Measurements from ENCODE around the gene PITX2. TPM values are rescaled to one million over a fixed set of nuclear protein-coding genes. Genes with fewer than 3 reads are reported as not detected.

The PITX2 gene
- total RNA-seq, 1 donor from 2014 or later = 0.29 TPM

GRCh38 chr4:110653321-110654253 lies 30.7 kb upstream of the PITX2 start:
- Histone ChIP-seq H3K4me3 (ENCODE audit: low read depth, low read length) (no peak overlapping the region), H3K27me3 (ENCODE audit: control insufficient read depth, insufficient read depth, low read length) (no peaks in the 10 kb centered on the region), H3K36me3 (ENCODE audit: control insufficient read depth, insufficient read depth, low read length) (no peaks in the 10 kb centered on the region)
- TF ChIP-seq CTCF (IDR thresholded peaks at IDR 0.05; ENCODE audit: insufficient read depth, low read length, poor library complexity, severe bottlenecking) = no peak
- no peak for DNase-seq (ENCODE audit: low read depth)

- TF ChIP-seq CTCF (IDR thresholded peaks at IDR 0.05; ENCODE audit: insufficient read depth, low read length, poor library complexity, severe bottlenecking) = no peak
- Histone ChIP-seq H3K27me3 (ENCODE audit: control insufficient read depth, insufficient read depth, low read length) (peaks cover 46% of the 10 kb centered on the region), H3K4me3 (ENCODE audit: low read depth, low read length) (no peak overlapping the region), H3K36me3 (ENCODE audit: control insufficient read depth, insufficient read depth, low read length) (no peaks in the 10 kb centered on the region)
- no peak for DNase-seq (ENCODE audit: low read depth)
These were observed 21.1 kb upstream of the PITX2 start for GRCh38 chr4:110644008-110644407.

DNA sequence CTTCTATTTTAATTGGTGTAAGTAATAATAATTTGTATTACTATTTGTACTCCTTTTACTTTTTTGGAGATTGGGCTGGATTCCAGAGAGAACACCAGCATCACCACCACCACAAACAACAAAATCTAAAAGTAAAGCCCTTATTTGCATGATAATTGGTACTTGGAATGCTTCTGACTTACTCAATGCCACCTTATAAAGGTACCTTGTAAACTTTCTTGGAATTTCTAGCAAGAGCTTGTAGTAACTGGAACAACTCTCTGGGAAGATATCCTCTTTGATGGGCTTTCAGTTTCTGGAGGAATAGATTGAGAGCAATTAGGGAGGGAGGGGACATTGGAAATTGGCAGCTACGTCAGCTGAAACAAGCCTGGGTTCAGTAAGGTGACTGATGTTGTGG lies 20.2 kb upstream of the PITX2 start:
- no peak for TF ChIP-seq CTCF (IDR thresholded peaks at IDR 0.05; ENCODE audit: insufficient read depth, low read length, poor library complexity, severe bottlenecking)
- no peak for DNase-seq (ENCODE audit: low read depth)
- H3K36me3 ChIP-seq (ENCODE audit: control insufficient read depth, insufficient read depth, low read length) = no peaks in the 10 kb centered on the region
- peaks cover 52% of the 10 kb centered on the region for H3K27me3 ChIP-seq (ENCODE audit: control insufficient read depth, insufficient read depth, low read length)
- no peak overlapping the region for H3K4me3 ChIP-seq (ENCODE audit: low read depth, low read length)

DNA sequence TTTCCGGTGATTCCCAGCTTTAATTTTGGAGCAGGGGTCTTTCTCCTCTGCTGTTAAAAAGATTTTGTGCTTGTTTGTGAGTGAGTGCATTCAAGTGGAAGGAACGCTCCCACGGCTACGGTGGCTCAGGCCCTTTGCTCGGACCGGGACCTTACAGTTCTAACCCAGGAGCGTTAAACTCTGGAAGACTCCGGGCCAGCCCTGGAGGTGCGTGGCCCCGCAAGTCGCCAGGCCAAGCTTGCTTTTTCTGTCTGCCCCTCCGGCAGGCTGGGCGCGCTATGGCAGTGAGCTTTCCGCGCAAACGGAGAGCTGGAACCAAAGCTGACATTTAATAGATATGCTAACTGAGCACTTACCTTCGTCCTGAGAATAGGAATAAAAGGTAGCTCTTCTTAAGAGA lies 18.3 kb upstream of the PITX2 start:
- DNase-seq (ENCODE audit: low read depth) = no peak
- TF ChIP-seq CTCF (IDR thresholded peaks at IDR 0.05; ENCODE audit: insufficient read depth, low read length, poor library complexity, severe bottlenecking) = no peak
- Histone ChIP-seq H3K36me3 (ENCODE audit: control insufficient read depth, insufficient read depth, low read length) (no peaks in the 10 kb centered on the region), H3K27me3 (ENCODE audit: control insufficient read depth, insufficient read depth, low read length) (peaks cover 70% of the 10 kb centered on the region), H3K4me3 (ENCODE audit: low read depth, low read length) (no peak overlapping the region)

DNA sequence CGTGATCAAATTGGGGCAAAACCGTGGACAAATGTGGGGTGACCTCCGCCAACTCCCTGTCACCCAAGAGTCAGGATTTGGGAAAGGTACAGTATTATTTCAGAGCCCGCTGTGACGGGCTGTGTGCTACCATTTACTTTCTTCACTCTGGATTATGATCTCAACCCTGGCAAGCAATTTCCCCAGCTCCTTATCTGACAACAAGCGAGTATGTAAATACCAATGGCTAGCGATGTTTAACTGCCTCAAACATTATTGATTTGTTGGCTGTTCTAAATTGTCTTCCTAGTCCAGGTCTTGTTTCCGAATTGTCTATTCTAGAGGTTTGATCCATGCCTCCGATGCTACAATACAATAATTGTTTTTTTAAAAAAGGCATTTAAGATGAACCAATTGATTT lies 17.7 kb upstream of the PITX2 start:
- Histone ChIP-seq H3K36me3 (ENCODE audit: control insufficient read depth, insufficient read depth, low read length) (no peaks in the 10 kb centered on the region), H3K4me3 (ENCODE audit: low read depth, low read length) (no peak overlapping the region)

More for the DNA sequence above, 17.7 kb upstream of the PITX2 start:
- DNase-seq (ENCODE audit: low read depth) = no peak
- TF ChIP-seq CTCF (IDR thresholded peaks at IDR 0.05; ENCODE audit: insufficient read depth, low read length, poor library complexity, severe bottlenecking) = no peak
- peaks cover 71% of the 10 kb centered on the region for H3K27me3 ChIP-seq (ENCODE audit: control insufficient read depth, insufficient read depth, low read length)
